Peyer's patch (tissue), 4 donors: ENCODE data around the gene BTBD7. TPM values are rescaled to one million over a fixed set of nuclear protein-coding genes. Genes with fewer than 3 reads are reported as not detected.

Experiments used
- DNase-seq, 3 donors: peaks; one replicate each; pipeline ENCODE4 v3.0.0-alpha.2; 2017 to 2019
- H3K27ac ChIP-seq, 4 donors: fragments of 200-600 bp; sonication (generic); one replicate each; pipeline ENCODE4 v1.5.1; 2016 to 2019
- H3K27me3 ChIP-seq, 2 donors: fragments of 200-600 bp; sonication (generic); one replicate each; pipeline ENCODE4 v1.5.1; 2019
- H3K36me3 ChIP-seq, 3 donors: fragments of 200-600 bp; sonication (generic); one replicate each; pipeline ENCODE4 v1.5.1; 2016 to 2019
- H3K4me1 ChIP-seq, 4 donors: fragments of 200-600 bp; sonication (generic); one replicate each; pipeline ENCODE4 v1.5.1; 2016 to 2019
- H3K4me3 ChIP-seq, 4 donors: fragments of 200-600 bp; sonication (generic); 1 replicate in 3 of 4; 2 replicates in 1 of 4; pipeline ENCODE4 v1.5.1; 2016 to 2019; ENCODE audit warnings: mild to moderate bottlenecking in 1 of 4
- H3K9me3 ChIP-seq, 4 donors: fragments of 200-600 bp; sonication (generic); one replicate each; pipeline ENCODE4 v1.5.1; 2016 to 2019; ENCODE audit warnings: mild to moderate bottlenecking in 1 of 4
- CTCF ChIP-seq, 6 experiments: fragments of 450-650 bp in 4 of 6; fragments of 200-600 bp in 2 of 6; sonication (generic) in 1 of 6; IDR thresholded peaks; one replicate each; pipeline ENCODE4 v1.5.1; 2017 to 2019; ENCODE audit warnings: antibody characterized with exemption in 6 of 6, mild to moderate bottlenecking in 3 of 6, moderate library complexity in 1 of 6
- POLR2A ChIP-seq, 2 donors: fragments of 450-650 bp; IDR thresholded peaks; one replicate each; pipeline ENCODE4 v1.5.1; 2017; ENCODE audit warnings: antibody characterized with exemption in 2 of 2, mild to moderate bottlenecking in 2 of 2, moderate library complexity in 2 of 2
- total RNA-seq, 4 donors: library from RNA; depleted of rRNA; stranded (reverse); fragments of >200 nt; gene quantifications; one replicate each; pipeline ENCODE4 v1.1.0, GENCODE V29; 2016

BTBD7 gene
- total RNA-seq, 4 donors from 2014 or later = 28.1 to 38.1 (median 32.2) TPM

GRCh38 chr14:93199031-93199430 is 133.8 kb downstream of the BTBD7 start:
- H3K4me3 ChIP-seq = no peak overlapping the region
- TF ChIP-seq POLR2A (IDR thresholded peaks at IDR 0.05) = no peak
- H3K27me3 ChIP-seq = no peaks in the 10 kb centered on the region
- H3K27ac ChIP-seq = no peak overlapping the region
- H3K36me3 ChIP-seq = peaks cover 0 to 8% (median 0%) of the 10 kb centered on the region in 3 donors
- DNase-seq = no peak
- no peaks in the 10 kb centered on the region for H3K9me3 ChIP-seq
- no peaks in the 10 kb centered on the region for H3K4me1 ChIP-seq

- Histone ChIP-seq H3K27ac (no peak overlapping the region), H3K9me3 (no peaks in the 10 kb centered on the region), H3K4me1 (no peaks in the 10 kb centered on the region), H3K36me3 (peaks cover 0 to 8% (median 0%) of the 10 kb centered on the region in 3 donors), H3K27me3 (no peaks in the 10 kb centered on the region), H3K4me3 (no peak overlapping the region)
- TF ChIP-seq POLR2A (IDR thresholded peaks at IDR 0.05) = no peak
- TF ChIP-seq CTCF (IDR thresholded peaks at IDR 0.05) = no peak
- no peak for DNase-seq
Measured at GRCh38 chr14:93195316-93195999, 137.4 kb downstream of the BTBD7 start.

Other genes starting within 250 kb of the BTBD7 start
- 100 to 1,000 TPM; 132 to 172 (median 157) TPM for gene ITPK1, start 217.1 kb downstream of the BTBD7 start, total RNA-seq
- 10 to 100 TPM; 12.4 to 18.9 (median 16.5) TPM for gene MOAP1, start 148.1 kb downstream of the BTBD7 start, total RNA-seq
- gene LYSET, start 147.7 kb downstream of the BTBD7 start, total RNA-seq = 1 to 10 TPM; 6.0 to 9.9 (median 8.3) TPM
- 10 to 100 TPM in 2 of 4 donors, 1 to 10 TPM in 2; 7.3 to 16.8 (median 10.8) TPM for gene GON7, start 126.0 kb downstream of the BTBD7 start, total RNA-seq
- gene UBR7, start 125.8 kb downstream of the BTBD7 start, total RNA-seq = 10 to 100 TPM; 13.7 to 20.2 (median 15.8) TPM
- not detected for gene COX8C, start 14.1 kb upstream of the BTBD7 start, total RNA-seq
- not detected for gene UNC79, start 97.9 kb upstream of the BTBD7 start, total RNA-seq